BLaER1 treated with 17β-estradiol and CSF1 and Interleukin-3, amounts not matched to agents 10 nM and 100 nM (cell line): Measurements from ENCODE around the gene PLD2.
A peak's percentile ranks its signal among the peaks of the same experiment; 100 is the strongest.

Experiments
- H3K27ac ChIP-seq, 11 experiments: shearing (Covaris generic); formaldehyde crosslinking; 2 replicates each; pipeline ENCODE4 v1.8.1; 2022
- H3K27me3 ChIP-seq, 11 experiments: shearing (Covaris generic); formaldehyde crosslinking; 2 replicates each; pipeline ENCODE4 v1.8.1; 2022
- H3K36me3 ChIP-seq, 11 experiments: shearing (Covaris generic); formaldehyde crosslinking; 2 replicates each; pipeline ENCODE4 v1.8.1; 2022
- H3K4me1 ChIP-seq, 10 experiments: shearing (Covaris generic); formaldehyde crosslinking; 2 replicates each; pipeline ENCODE4 v1.8.1; 2022
- H3K4me2 ChIP-seq, 11 experiments: shearing (Covaris generic); formaldehyde crosslinking; 2 replicates each; pipeline ENCODE4 v1.8.1; 2022
- H3K4me3 ChIP-seq, 10 experiments: shearing (Covaris generic); formaldehyde crosslinking; 2 replicates each; pipeline ENCODE4 v1.8.1; 2022
- H3K9ac ChIP-seq, 11 experiments: shearing (Covaris generic); formaldehyde crosslinking; 2 replicates each; pipeline ENCODE4 v1.8.1; 2022
- H3K9me3 ChIP-seq, 11 experiments: shearing (Covaris generic); formaldehyde crosslinking; replicated peaks in 1 of 11; 2 replicates each; pipeline ENCODE4 v1.8.1; 2022
- H4K20me1 ChIP-seq, 11 experiments: shearing (Covaris generic); formaldehyde crosslinking; 2 replicates each; pipeline ENCODE4 v1.8.1; 2022
- Cebpa-rat ChIP-seq, 11 experiments: shearing (Covaris generic); IDR thresholded peaks; 2 replicates each; pipeline ENCODE4 v1.8.1; 2022

PLD2 gene

DNA sequence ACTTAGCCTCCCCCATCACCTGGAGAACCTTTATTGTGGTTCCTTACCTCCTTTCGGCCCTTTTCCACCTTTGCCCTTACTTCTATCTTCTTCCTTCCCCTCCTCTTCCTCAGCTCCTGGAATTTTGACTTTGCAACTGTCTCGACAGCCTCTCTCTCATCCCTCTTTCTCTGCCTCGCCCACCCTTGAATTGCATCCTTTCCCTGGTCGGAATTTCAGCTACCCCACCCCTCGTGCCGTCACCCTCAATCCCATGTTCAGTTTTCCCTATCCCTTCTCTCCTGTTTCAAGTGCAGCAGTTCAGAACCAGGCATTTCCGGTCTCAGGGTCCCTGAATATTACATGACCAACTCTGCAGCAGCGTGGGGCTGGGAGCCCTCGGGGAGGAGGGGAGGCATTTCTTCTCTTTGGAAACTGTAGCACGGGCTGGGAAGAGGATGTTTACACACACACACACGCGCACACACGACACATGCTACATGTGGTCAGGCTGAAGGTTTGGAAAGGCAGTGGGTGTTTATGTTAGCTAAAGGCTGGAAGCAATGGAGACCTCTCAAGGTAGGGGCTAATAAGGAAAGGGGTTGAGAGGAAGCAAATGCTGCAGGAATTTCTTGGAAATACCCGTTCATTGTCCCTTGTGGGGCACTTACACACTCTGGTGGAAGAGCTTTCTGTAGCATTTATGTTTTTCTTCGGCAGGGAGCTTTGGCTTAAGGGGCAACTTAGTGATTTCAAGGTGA is 27.2 kb downstream of the PLD2 start:
- TF ChIP-seq Cebpa-rat (IDR thresholded peaks at IDR 0.05): no peak
- Histone ChIP-seq H3K9me3 (no peaks in the 10 kb centered on the region), H3K27ac (peak overlapping the region; percentile 75 to 89 (median 82); a peak in 21 of 22 replicates), H3K36me3 (peaks cover 6 to 26% (median 13%) of the 10 kb centered on the region in 11 experiments; a peak in 14 of 22 replicates), H3K9ac (peak overlapping the region; percentile 85 to 93 (median 88)), H3K4me2 (peak overlapping the region; percentile 80 to 100 (median 98)), H3K4me1 (peaks cover 26 to 36% (median 28%) of the 10 kb centered on the region in 10 experiments), H3K27me3 (no peaks in the 10 kb centered on the region), H3K4me3 (peak overlapping the region; percentile 83 to 99 (median 92)), H4K20me1 (peaks cover 37 to 52% (median 48%) of the 10 kb centered on the region in 11 experiments; a peak in 19 of 22 replicates)

DNA sequence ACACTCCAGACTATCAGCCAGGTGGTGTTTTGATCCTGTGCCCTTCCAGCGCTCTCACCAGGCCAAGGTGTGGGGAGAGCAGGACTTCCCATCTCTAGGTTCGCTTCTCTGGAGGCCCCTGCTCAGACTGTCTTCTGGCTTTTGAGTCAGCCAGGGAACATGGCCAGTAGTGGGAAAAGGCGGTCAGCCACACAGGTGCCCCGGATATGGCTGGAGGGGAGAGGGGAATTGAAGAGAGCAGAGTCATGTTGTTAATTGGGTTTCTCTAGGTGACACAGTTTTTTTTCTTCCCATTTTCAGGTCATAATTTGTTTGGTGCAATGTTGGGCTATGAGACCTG is 27.7 kb downstream of the PLD2 start:
- H3K4me2 ChIP-seq: peak overlapping the region; percentile 80 to 100 (median 98)
- TF ChIP-seq Cebpa-rat (IDR thresholded peaks at IDR 0.05): no peak
- peak overlapping the region; percentile 85 to 93 (median 88); a peak in 21 of 22 replicates for H3K9ac ChIP-seq
- no peaks in the 10 kb centered on the region for H3K9me3 ChIP-seq
- no peaks in the 10 kb centered on the region for H3K27me3 ChIP-seq
- peak overlapping the region; percentile 83 to 99 (median 92) for H3K4me3 ChIP-seq
- H3K27ac ChIP-seq: peak overlapping the region in 4 of 11 experiments; percentile 18 to 84 (median 80); a peak in 3 of 22 replicates
- peaks cover 6 to 26% (median 13%) of the 10 kb centered on the region in 11 experiments; a peak in 14 of 22 replicates for H3K36me3 ChIP-seq
- peaks cover 26 to 40% (median 28%) of the 10 kb centered on the region in 10 experiments for H3K4me1 ChIP-seq
- H4K20me1 ChIP-seq: peaks cover 37 to 58% (median 53%) of the 10 kb centered on the region in 11 experiments; a peak in 19 of 22 replicates

DNA sequence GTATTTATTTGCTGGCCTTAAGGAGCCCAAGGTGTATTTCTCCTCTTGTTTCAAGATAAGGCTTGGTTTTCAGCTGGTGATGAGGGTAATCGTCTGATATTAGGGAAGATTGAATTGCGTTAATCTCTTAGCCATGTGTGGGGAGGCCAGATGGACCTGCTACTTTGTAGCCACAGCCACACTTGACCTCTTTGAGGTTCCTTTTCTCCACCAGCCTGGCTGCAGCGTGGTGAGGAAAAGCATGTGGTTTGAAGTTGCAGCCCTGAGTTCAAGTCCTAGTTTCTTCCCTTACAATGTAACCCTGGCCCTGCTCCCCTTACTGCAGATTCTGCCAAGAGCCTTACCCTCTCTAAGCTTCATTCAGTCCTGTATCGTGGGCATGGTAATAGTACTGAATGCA is 29.3 kb downstream of the PLD2 start:
- H3K27me3 ChIP-seq: no peaks in the 10 kb centered on the region
- no peaks in the 10 kb centered on the region for H3K9me3 ChIP-seq
- H3K4me2 ChIP-seq: peak overlapping the region; percentile 80 to 100 (median 98); a peak in 18 of 22 replicates
- no peak overlapping the region for H3K4me3 ChIP-seq
- peak overlapping the region in 1 of 11 experiments; percentile 39; a peak in 1 of 22 replicates for H3K27ac ChIP-seq
- TF ChIP-seq Cebpa-rat (IDR thresholded peaks at IDR 0.05): no peak
- peaks cover 33 to 49% (median 40%) of the 10 kb centered on the region in 10 experiments for H3K4me1 ChIP-seq
- H3K36me3 ChIP-seq: peaks cover 6 to 26% (median 13%) of the 10 kb centered on the region in 11 experiments; a peak in 14 of 22 replicates
- peaks cover 45 to 73% (median 68%) of the 10 kb centered on the region in 11 experiments; a peak in 21 of 22 replicates for H4K20me1 ChIP-seq
- H3K9ac ChIP-seq: peak overlapping the region in 6 of 11 experiments; percentile 28 to 90 (median 44); a peak in 3 of 22 replicates

DNA sequence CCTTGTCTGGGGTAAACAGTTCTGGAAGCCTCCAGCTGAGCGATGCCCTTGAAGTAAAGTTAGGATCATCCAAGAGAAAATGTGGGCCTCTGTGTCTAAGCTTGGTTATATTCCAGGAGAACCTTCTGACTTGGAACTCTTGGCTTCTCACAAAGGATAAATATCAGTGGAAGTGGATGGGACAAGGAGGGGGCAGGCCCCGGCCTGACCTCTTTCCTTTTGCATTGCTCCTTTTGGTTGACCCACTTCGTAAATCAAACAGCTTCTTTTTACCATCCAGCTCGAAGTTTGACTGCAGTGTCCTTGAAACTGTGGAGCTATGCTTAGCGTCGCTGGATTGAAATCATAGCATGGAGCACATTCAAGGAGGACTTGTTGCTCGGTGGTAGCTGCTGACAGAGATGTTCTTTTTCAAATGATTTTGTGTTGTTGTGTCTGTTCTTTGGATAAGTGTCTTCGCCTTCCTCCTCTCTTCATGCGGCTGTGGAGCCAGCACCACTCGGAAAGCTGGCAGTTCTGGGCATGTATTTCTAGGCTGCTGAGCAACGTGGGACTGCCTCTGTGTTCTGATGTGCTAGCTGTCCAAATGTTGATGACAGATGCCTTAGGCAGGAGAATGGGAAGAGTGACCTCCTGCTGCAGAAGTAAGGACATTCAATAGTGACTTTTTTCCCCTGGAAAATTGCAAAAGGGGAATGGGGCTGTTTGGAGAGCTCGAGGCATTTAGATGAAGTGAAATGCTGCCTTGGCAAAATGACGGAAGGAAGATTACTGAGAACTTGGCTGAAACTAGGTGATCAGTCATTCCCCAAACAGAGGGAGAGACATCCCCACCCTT is 30.7 kb downstream of the PLD2 start:
- no peak for TF ChIP-seq Cebpa-rat (IDR thresholded peaks at IDR 0.05)
- Histone ChIP-seq H3K4me3 (no peak overlapping the region), H3K36me3 (peaks cover 6 to 26% (median 13%) of the 10 kb centered on the region in 11 experiments; a peak in 14 of 22 replicates), H3K27me3 (no peaks in the 10 kb centered on the region), H3K4me1 (peaks cover 33 to 54% (median 43%) of the 10 kb centered on the region in 10 experiments), H3K27ac (no peak overlapping the region), H3K9ac (peak overlapping the region in 2 of 11 experiments; percentile 3 to 15; a peak in 2 of 22 replicates), H3K4me2 (no peak overlapping the region), H3K9me3 (no peaks in the 10 kb centered on the region), H4K20me1 (peaks cover 55 to 88% (median 82%) of the 10 kb centered on the region in 11 experiments; a peak in 21 of 22 replicates)

DNA sequence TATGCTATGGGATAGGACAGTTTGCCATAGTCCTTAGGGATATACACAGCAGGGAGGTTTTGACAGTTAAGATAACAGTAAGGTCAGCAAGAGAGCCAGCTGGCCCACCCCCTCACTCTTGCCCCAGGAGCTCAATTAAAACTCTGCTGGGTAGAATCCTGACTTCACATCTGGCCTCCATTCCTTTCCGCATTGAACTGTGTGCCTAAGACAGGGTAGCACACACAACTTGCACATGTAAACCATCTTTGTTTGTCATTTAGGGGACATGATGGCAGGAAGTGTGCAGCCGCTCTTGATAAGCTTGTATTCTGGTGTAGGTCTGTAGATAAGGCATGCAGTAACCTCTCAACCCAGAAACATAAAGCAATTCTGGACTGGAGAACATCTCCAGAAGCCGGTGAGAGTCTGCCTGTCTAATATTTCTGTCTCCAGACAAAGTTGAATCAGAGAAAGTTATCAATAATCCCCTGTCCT is 31.4 kb downstream of the PLD2 start:
- Histone ChIP-seq H3K9ac (0 out of 22 replicates have a peak overlapping the region, but pooled peaks of 1 of the 11 experiments have one; percentile 15), H3K36me3 (peaks cover 6 to 26% (median 13%) of the 10 kb centered on the region in 11 experiments; a peak in 14 of 22 replicates), H3K4me2 (peak overlapping the region in 2 of 11 experiments; percentile 2 to 10; a peak in 1 of 22 replicates), H3K9me3 (no peaks in the 10 kb centered on the region), H3K4me1 (peaks cover 33 to 61% (median 49%) of the 10 kb centered on the region in 10 experiments), H3K4me3 (no peak overlapping the region), H4K20me1 (peaks cover 62 to 94% (median 89%) of the 10 kb centered on the region in 11 experiments; a peak in 21 of 22 replicates), H3K27ac (no peak overlapping the region), H3K27me3 (no peaks in the 10 kb centered on the region)
- TF ChIP-seq Cebpa-rat (IDR thresholded peaks at IDR 0.05): no peak

DNA sequence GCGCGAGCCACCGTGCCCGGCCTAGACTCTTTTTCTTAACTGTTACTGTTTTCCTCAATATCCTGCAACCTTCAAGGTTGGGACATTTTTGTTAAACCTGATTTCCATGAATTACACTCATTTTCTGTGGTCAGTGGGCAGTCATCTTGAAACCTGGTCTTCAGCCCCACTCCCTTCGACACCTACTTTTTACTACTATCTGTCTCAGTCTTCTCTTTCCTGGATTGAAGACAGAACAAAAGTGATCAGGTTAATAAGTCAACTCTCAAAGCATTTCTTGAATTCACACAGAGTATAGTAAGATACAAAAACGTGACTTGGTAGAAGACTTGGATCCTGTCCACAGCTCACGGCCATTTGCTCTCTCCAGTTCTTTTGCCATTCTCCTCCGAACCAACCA is 32.3 kb downstream of the PLD2 start:
- no peaks in the 10 kb centered on the region for H3K9me3 ChIP-seq
- H3K9ac ChIP-seq: no peak overlapping the region
- 0 out of 22 replicates have a peak overlapping the region, but pooled peaks of 1 of the 11 experiments have one; percentile 33 for H3K4me2 ChIP-seq
- peaks cover 70 to 99% (median 95%) of the 10 kb centered on the region in 11 experiments; a peak in 21 of 22 replicates for H4K20me1 ChIP-seq
- no peak overlapping the region for H3K4me3 ChIP-seq
- peaks cover 26 to 67% (median 47%) of the 10 kb centered on the region in 10 experiments for H3K4me1 ChIP-seq
- no peak for TF ChIP-seq Cebpa-rat (IDR thresholded peaks at IDR 0.05)
- H3K27ac ChIP-seq: no peak overlapping the region
- H3K36me3 ChIP-seq: peaks cover 6 to 26% (median 13%) of the 10 kb centered on the region in 11 experiments; a peak in 14 of 22 replicates
- no peaks in the 10 kb centered on the region for H3K27me3 ChIP-seq

DNA sequence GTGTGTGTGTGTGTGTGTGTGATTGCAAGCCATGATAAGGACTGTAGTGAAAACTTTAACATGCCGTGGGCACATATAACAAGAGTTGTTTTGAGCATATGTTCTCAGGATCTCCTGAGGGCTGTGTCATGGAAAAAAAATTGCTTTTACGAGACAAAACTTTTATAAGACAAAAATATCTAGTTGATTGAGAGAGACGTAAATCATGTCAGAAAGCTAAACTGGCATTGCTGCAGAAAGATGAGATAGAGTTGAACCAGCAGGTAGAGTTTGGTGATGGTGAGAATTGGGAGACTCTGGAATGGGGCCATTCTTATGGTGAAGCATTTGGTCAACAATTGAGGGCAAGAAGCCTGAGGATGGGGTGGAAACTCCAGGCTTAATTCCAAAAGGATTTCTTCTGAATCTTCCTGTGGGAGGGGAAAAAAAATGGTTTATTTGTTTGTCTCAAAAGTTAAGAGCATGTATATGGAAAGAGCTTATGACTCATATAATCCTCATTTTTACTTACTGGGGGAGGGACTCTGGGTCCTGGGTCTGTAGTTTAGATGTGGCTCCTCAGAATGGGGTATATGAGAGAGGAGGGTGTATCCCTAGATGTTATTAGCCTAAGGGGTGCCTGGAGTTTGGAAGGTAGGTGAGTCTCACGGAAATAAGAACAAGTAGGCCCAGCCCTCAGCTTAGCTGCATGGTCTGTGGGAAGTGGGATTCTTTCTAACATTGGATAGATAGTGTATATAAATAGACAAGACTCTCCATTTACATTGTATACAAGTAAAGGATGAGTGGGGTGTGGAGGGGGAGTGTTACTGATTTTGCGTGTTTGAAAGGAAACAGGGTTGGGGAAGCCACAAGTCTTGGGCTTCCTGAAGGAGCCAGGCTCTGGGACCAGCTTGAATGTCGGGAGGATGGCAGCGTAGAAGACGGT is 33.3 kb downstream of the PLD2 start:
- no peak for TF ChIP-seq Cebpa-rat (IDR thresholded peaks at IDR 0.05)
- Histone ChIP-seq H4K20me1 (peaks cover 68 to 99% (median 95%) of the 10 kb centered on the region in 11 experiments; a peak in 21 of 22 replicates), H3K9me3 (no peaks in the 10 kb centered on the region), H3K9ac (no peak overlapping the region), H3K4me3 (no peak overlapping the region), H3K4me1 (peaks cover 16 to 66% (median 41%) of the 10 kb centered on the region in 10 experiments), H3K27me3 (no peaks in the 10 kb centered on the region), H3K27ac (no peak overlapping the region), H3K36me3 (peaks cover 6 to 29% (median 14%) of the 10 kb centered on the region in 11 experiments; a peak in 14 of 22 replicates), H3K4me2 (peak overlapping the region in 9 of 11 experiments; percentile 0 to 34 (median 20); a peak in 10 of 22 replicates)
